Liver (tissue), 9 donors: ENCODE data around the gene KRT37. TPM values are rescaled to one million over a fixed set of nuclear protein-coding genes. Genes with fewer than 3 reads are reported as not detected.

Experiments
- DNase-seq: peaks from one replicate; pipeline ENCODE4 v3.0.0-alpha.2; 2017; ENCODE audit warnings: low spot score
- H3K27ac ChIP-seq, 2 donors: one replicate each; pipeline ENCODE4 v1.7.0; 2013; ENCODE audit warnings: inconsistent platforms in 2 of 2, low read length in 2 of 2, control low read depth in 1 of 2, low read depth in 1 of 2, mild to moderate bottlenecking in 1 of 2
- H3K27me3 ChIP-seq, 4 donors: one replicate each; pipeline versions ENCODE4 v1.6.1 to v1.7.0; 2013; ENCODE audit warnings: low read length in 3 of 4, inconsistent platforms in 1 of 4, mild to moderate bottlenecking in 1 of 4, moderate library complexity in 1 of 4; ENCODE audit not compliant: control insufficient read depth in 4 of 4, insufficient read depth in 4 of 4
- H3K36me3 ChIP-seq, 4 donors: one replicate each; pipeline versions ENCODE4 v1.6.1 to v1.7.0; 2013; ENCODE audit warnings: low read length in 3 of 4, mild to moderate bottlenecking in 3 of 4, low read depth in 1 of 4, moderate library complexity in 1 of 4; ENCODE audit not compliant: control insufficient read depth in 4 of 4, insufficient read depth in 3 of 4
- H3K4me1 ChIP-seq, 4 donors: one replicate each; pipeline versions ENCODE4 v1.6.1 to v1.7.0; 2013; ENCODE audit warnings: low read length in 3 of 4, mild to moderate bottlenecking in 3 of 4, moderate library complexity in 1 of 4; ENCODE audit not compliant: control insufficient read depth in 4 of 4, insufficient read depth in 4 of 4
- H3K4me3 ChIP-seq, 3 donors: one replicate each; pipeline versions ENCODE4 v1.6.1 to v1.7.0; 2013; ENCODE audit warnings: low read length in 3 of 3, control low read depth in 1 of 3, low read depth in 1 of 3, mild to moderate bottlenecking in 1 of 3
- H3K9ac ChIP-seq, 2 donors: one replicate each; pipeline ENCODE4 v1.7.0; 2013; ENCODE audit warnings: low read length in 2 of 2, mild to moderate bottlenecking in 2 of 2, moderate library complexity in 2 of 2, control low read depth in 1 of 2, low read depth in 1 of 2
- H3K9me3 ChIP-seq, 4 donors: one replicate each; pipeline versions ENCODE4 v1.6.1 to v1.7.0; 2013; ENCODE audit warnings: low read length in 3 of 4; ENCODE audit not compliant: control insufficient read depth in 4 of 4
- CTCF ChIP-seq: fragments of 150-350 bp; IDR thresholded peaks from 2 replicates; pipeline ENCODE4 v1.5.1; 2017; ENCODE audit warnings: improper control_type of control experiment, low read depth, low read length; ENCODE audit not compliant: missing input control
- EGR1 ChIP-seq, 2 donors: IDR thresholded peaks; 2 replicates each; pipeline ENCODE4 v1.6.1; 2016 to 2018; ENCODE audit warnings: antibody characterized with exemption in 2 of 2, low read depth in 2 of 2
- FOXA2 ChIP-seq: IDR thresholded peaks from 2 replicates; pipeline ENCODE4 v1.6.1; 2016; ENCODE audit warnings: antibody characterized with exemption
- HNF4A ChIP-seq, 2 donors: conservative IDR thresholded peaks; 2 replicates each; pipeline ENCODE4 v1.6.1; 2016; ENCODE audit warnings: antibody characterized with exemption in 2 of 2, mild to moderate bottlenecking in 2 of 2
- HNF4G ChIP-seq: IDR thresholded peaks from 2 replicates; pipeline ENCODE4 v1.6.1; 2016; ENCODE audit warnings: antibody characterized with exemption
- REST ChIP-seq: IDR thresholded peaks from 2 replicates; pipeline ENCODE4 v1.6.1; 2016; ENCODE audit warnings: antibody characterized with exemption, mild to moderate bottlenecking
- RXRA ChIP-seq, 2 donors: IDR thresholded peaks; 2 replicates each; pipeline ENCODE4 v1.6.1; 2017 to 2018; ENCODE audit warnings: antibody characterized with exemption in 2 of 2, mild to moderate bottlenecking in 1 of 2
- TAF1 ChIP-seq: conservative IDR thresholded peaks from 2 replicates; pipeline ENCODE4 v1.6.1; 2016; ENCODE audit warnings: antibody characterized with exemption, mild to moderate bottlenecking
- YY1 ChIP-seq: IDR thresholded peaks from 2 replicates; pipeline ENCODE4 v1.6.1; 2016; ENCODE audit warnings: antibody characterized with exemption, mild to moderate bottlenecking
- ZBTB33 ChIP-seq: IDR thresholded peaks from 2 replicates; pipeline ENCODE4 v1.6.1; 2016; ENCODE audit warnings: antibody characterized with exemption
- WGBS: extraction: QIAGEN DNeasy Blood & Tissue Kit; methylation state at CpG from one replicate; pipeline ENCODE4 v1.1.7; 2013; 5-methylcytosine and 5-hydroxymethylcytosine counted together
- polyA plus RNA-seq, 2 donors: library from polyadenylated mRNA; stranded (reverse) in 1 of 2; unstranded in 1 of 2; fragments of 200-250 nt in 1 of 2; fragments of >200 nt in 1 of 2; fragmentation: Nextera tagmentation in 1 of 2; extraction: Ambion mirVana in 1 of 2; gene quantifications; one replicate each; pipeline versions ENCODE4 v1.2.1 to v1.2.3, GENCODE V29; 2013 to 2015
- total RNA-seq, 2 donors: library from RNA; depleted of rRNA; stranded (reverse); fragments of >200 nt; gene quantifications; one replicate each; pipeline ENCODE4 v1.2.3, GENCODE V29; 2014
- donor health status: healthy.
- donor health status: healthy.
- donor health status: healthy.
- donor health status: healthy.
- donor health status: healthy.

KRT37 gene
- total and polyA plus RNA-seq, 4 donors: not detected

- Histone ChIP-seq H3K36me3 (no peaks in the 10 kb centered on the region), H3K4me1 (peaks cover 0 to 3% (median 0%) of the 10 kb centered on the region in 4 donors), H3K27me3 (no peaks in the 10 kb centered on the region), H3K9me3 (no peaks in the 10 kb centered on the region), H3K4me3 (no peak overlapping the region), H3K9ac (no peak overlapping the region), H3K27ac (no peak overlapping the region)
- no peak for DNase-seq
- 65% methylated on average over 2 of the region's 2 CpGs for WGBS
- TF ChIP-seq TAF1 (no peak), EGR1 (IDR thresholded peaks at IDR 0.05; ENCODE audit: low read depth in 2 of 2) (no peak), HNF4A (conservative IDR thresholded peaks at IDR 0.05) (no peak), ZBTB33 (no peak), REST (no peak)
These were observed 24.1 kb upstream of the KRT37 start for GRCh38 chr17:41448506-41448905.

- no peaks in the 10 kb centered on the region for H3K27me3 ChIP-seq
- 59% methylated on average over 2 of the region's 2 CpGs for WGBS
- no peak for TF ChIP-seq CTCF
These were observed 22.4 kb upstream of the KRT37 start for GRCh38 chr17:41446806-41447205.

GRCh38 chr17:41444640-41445039 lies 20.3 kb upstream of the KRT37 start:
- Histone ChIP-seq H3K4me3 (no peak overlapping the region), H3K27me3 (peaks cover 0 to 6% (median 0%) of the 10 kb centered on the region in 4 donors), H3K27ac (no peak overlapping the region), H3K4me1 (peaks cover 0 to 3% (median 0%) of the 10 kb centered on the region in 4 donors), H3K36me3 (no peaks in the 10 kb centered on the region), H3K9me3 (no peaks in the 10 kb centered on the region), H3K9ac (no peak overlapping the region)
- 62% methylated on average over 3 of the region's 3 CpGs for WGBS
- no peak for TF ChIP-seq RXRA (IDR thresholded peaks at IDR 0.05)
- TF ChIP-seq FOXA2: no peak
- no peak for TF ChIP-seq HNF4G
- no peak for TF ChIP-seq YY1
- no peak for TF ChIP-seq HNF4A (conservative IDR thresholded peaks at IDR 0.05)
- DNase-seq: no peak

More at GRCh38 chr17:41446806-41447205, 22.4 kb upstream of the KRT37 start:
- Histone ChIP-seq H3K4me1 (peaks cover 0 to 3% (median 0%) of the 10 kb centered on the region in 4 donors), H3K9me3 (no peaks in the 10 kb centered on the region), H3K9ac (no peak overlapping the region), H3K36me3 (no peaks in the 10 kb centered on the region), H3K27ac (no peak overlapping the region), H3K4me3 (no peak overlapping the region)
- no peak for DNase-seq
